Erythroblast (primary cell): ENCODE data around the gene IL31.

Experiments
- GATA1 ChIP-seq: IDR thresholded peaks from 2 replicates; pipeline ENCODE4 v1.6.1; 2011; ENCODE audit warnings: low read depth, mild to moderate bottlenecking, control low read depth, low read length, moderate library complexity
- POLR2A ChIP-seq: IDR thresholded peaks from 2 replicates; pipeline ENCODE4 v1.6.1; 2011; ENCODE audit warnings: mild to moderate bottlenecking, low read length

- no peak for TF ChIP-seq POLR2A
- no peak for TF ChIP-seq GATA1
Measured at GRCh38 chr12:122155705-122156104, 18.3 kb downstream of the IL31 start.
